ENCODE results near the gene BGN.

DNA sequence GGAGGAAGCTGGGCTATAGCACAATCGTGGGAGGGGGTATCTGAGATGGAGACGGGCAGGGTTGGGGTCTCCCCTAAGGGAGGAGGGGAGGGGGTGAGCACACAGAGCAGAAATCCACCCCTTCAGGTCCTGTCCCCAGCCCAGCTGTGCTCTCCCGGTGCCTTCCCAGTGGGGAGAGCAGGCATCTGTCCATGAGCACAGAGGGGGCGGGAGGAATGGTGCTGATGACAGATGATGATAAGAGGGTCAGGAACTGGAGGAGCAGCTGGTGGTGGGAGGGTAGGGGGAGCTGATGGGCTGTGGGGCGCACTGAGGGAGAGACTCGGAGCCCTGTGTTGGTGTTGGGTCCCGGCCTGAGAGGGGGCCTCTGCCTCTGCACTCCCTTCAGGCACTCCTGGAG, 31.3 kb downstream of the BGN start:
- TF ChIP-seq POLR2A (IDR thresholded peaks at IDR 0.05; ENCODE audit: low read depth, low read length): no peak
- no peak for TF ChIP-seq TAF1 (IDR thresholded peaks at IDR 0.05; ENCODE audit: low read depth, low read length)
- TF ChIP-seq POLR2AphosphoS5 (IDR thresholded peaks at IDR 0.05; ENCODE audit: low read depth, low read length): no peak
- no peak for TF ChIP-seq SPI1 (IDR thresholded peaks at IDR 0.05; ENCODE audit: low read depth, low read length)
- TF ChIP-seq PAX5 (IDR thresholded peaks at IDR 0.05; ENCODE audit: insufficient read depth, low read length, severe bottlenecking): no peak
- TF ChIP-seq POU2F2 (IDR thresholded peaks at IDR 0.05; ENCODE audit: low read depth, low read length): no peak

All from GM12891 (cell line).